Retinal pigment epithelial cell (primary cell): ENCODE results near the gene EMILIN2.

Source experiments
- DNase-seq: peaks from one replicate; pipeline ENCODE4 v3.0.0-alpha.2; 2010; ENCODE audit warnings: low read depth
- H3K4me3 ChIP-seq: 2 replicates; pipeline ENCODE4 v1.5.1; 2011; ENCODE audit warnings: mild to moderate bottlenecking, low read length, control low read depth, moderate library complexity
- CTCF ChIP-seq: conservative IDR thresholded peaks from 2 replicates; pipeline ENCODE4 v1.5.1; 2011; ENCODE audit warnings: low read depth, low read length, control low read depth, inconsistent platforms

The EMILIN2 gene

GRCh38 chr18:2918761-2919550 is 72.2 kb downstream of the EMILIN2 start:
- no peak for DNase-seq
- TF ChIP-seq CTCF, result no peak
- no peak overlapping the region for H3K4me3 ChIP-seq

- TF ChIP-seq CTCF, result no peak
- no peak for DNase-seq
- H3K4me3 ChIP-seq, result no peak overlapping the region
Measured at GRCh38 chr18:2919600-2919999, 72.8 kb downstream of the EMILIN2 start.

- no peak for DNase-seq
- no peak for TF ChIP-seq CTCF
- no peak overlapping the region for H3K4me3 ChIP-seq
Measured at GRCh38 chr18:2920027-2920426, 73.2 kb downstream of the EMILIN2 start.

- H3K4me3 ChIP-seq, result no peak overlapping the region
- no peak for DNase-seq
- no peak for TF ChIP-seq CTCF
Measured at GRCh38 chr18:2920546-2921343, 73.9 kb downstream of the EMILIN2 start.

GRCh38 chr18:2921778-2922177 is 75.0 kb downstream of the EMILIN2 start:
- no peak overlapping the region for H3K4me3 ChIP-seq
- no peak for DNase-seq
- no peak for TF ChIP-seq CTCF

- H3K4me3 ChIP-seq, result no peak overlapping the region
- no peak for TF ChIP-seq CTCF
- DNase-seq, result no peak
Measured at GRCh38 chr18:2923464-2923863, 76.7 kb downstream of the EMILIN2 start.
